Subcutaneous abdominal adipose tissue (tissue), 5 donors: ENCODE data around the gene DEFB128.
"Not testable (repeated sequence)": the region's sequence is repeated elsewhere in the genome, so short reads cannot be mapped to it uniquely, and the experiment has no call there.

Experiments
- H3K27ac ChIP-seq: one replicate; pipeline ENCODE4 v1.7.0; 2013; ENCODE audit warnings: low read depth, mild to moderate bottlenecking, inconsistent platforms, low read length, moderate library complexity
- H3K27me3 ChIP-seq, 5 donors: one replicate each; pipeline ENCODE4 v1.7.0; 2013; ENCODE audit warnings: low read length in 5 of 5, inconsistent platforms in 1 of 5; ENCODE audit not compliant: control insufficient read depth in 5 of 5, insufficient read depth in 4 of 5
- H3K36me3 ChIP-seq, 5 donors: one replicate each; pipeline ENCODE4 v1.7.0; 2013; ENCODE audit warnings: low read length in 5 of 5; ENCODE audit not compliant: control insufficient read depth in 5 of 5, insufficient read depth in 5 of 5
- H3K4me1 ChIP-seq, 5 donors: one replicate each; pipeline ENCODE4 v1.7.0; 2013; ENCODE audit warnings: low read length in 5 of 5, mild to moderate bottlenecking in 3 of 5, moderate library complexity in 1 of 5; ENCODE audit not compliant: control insufficient read depth in 5 of 5, insufficient read depth in 5 of 5
- H3K4me3 ChIP-seq, 5 donors: one replicate each; pipeline ENCODE4 v1.7.0; 2013; ENCODE audit warnings: low read length in 5 of 5, low read depth in 1 of 5
- H3K9ac ChIP-seq, 5 donors: one replicate each; pipeline ENCODE4 v1.7.0; 2013; ENCODE audit warnings: low read length in 5 of 5, mild to moderate bottlenecking in 4 of 5, moderate library complexity in 3 of 5
- H3K9me3 ChIP-seq, 5 donors: one replicate each; pipeline ENCODE4 v1.7.0; 2013; ENCODE audit warnings: low read length in 5 of 5; ENCODE audit not compliant: control insufficient read depth in 5 of 5
- donor health status: healthy.
- donor health status: healthy.
- donor health status: healthy.
- donor health status: healthy.
- donor health status: healthy.

DEFB128 gene

GRCh38 chr20:215796-216195 lies 26.3 kb upstream of the DEFB128 start:
- H3K4me1 ChIP-seq = no peaks in the 10 kb centered on the region
- H3K9ac ChIP-seq = no peak overlapping the region
- H3K36me3 ChIP-seq = no peaks in the 10 kb centered on the region
- H3K27ac ChIP-seq = no peak overlapping the region
- no peaks in the 10 kb centered on the region for H3K9me3 ChIP-seq
- peaks cover 0 to 9% (median 2%) of the 10 kb centered on the region in 5 donors for H3K27me3 ChIP-seq
- no peak overlapping the region for H3K4me3 ChIP-seq

- Histone ChIP-seq H3K4me1 (no peaks in the 10 kb centered on the region), H3K27me3 (peaks cover 0 to 6% (median 2%) of the 10 kb centered on the region in 5 donors), H3K4me3 (no peak overlapping the region), H3K27ac (no peak overlapping the region), H3K9ac (no peak overlapping the region), H3K36me3 (no peaks in the 10 kb centered on the region), H3K9me3 (no peaks in the 10 kb centered on the region)
Observed at GRCh38 chr20:214383-214782, 24.9 kb upstream of the DEFB128 start.

- no peaks in the 10 kb centered on the region for H3K4me1 ChIP-seq
- no peak overlapping the region for H3K27ac ChIP-seq
- no peaks in the 10 kb centered on the region for H3K9me3 ChIP-seq
- H3K36me3 ChIP-seq = no peaks in the 10 kb centered on the region
- no peak overlapping the region for H3K9ac ChIP-seq
- no peak overlapping the region for H3K4me3 ChIP-seq
- no peaks in the 10 kb centered on the region for H3K27me3 ChIP-seq
Observed at GRCh38 chr20:210809-211502, 21.4 kb upstream of the DEFB128 start.

- no peak overlapping the region for H3K27ac ChIP-seq
- peaks cover 0 to 3% (median 0%) of the 10 kb centered on the region in 5 donors for H3K27me3 ChIP-seq
- no peaks in the 10 kb centered on the region for H3K4me1 ChIP-seq
- no peaks in the 10 kb centered on the region for H3K36me3 ChIP-seq
- no peaks in the 10 kb centered on the region for H3K9me3 ChIP-seq
- no peak overlapping the region for H3K4me3 ChIP-seq
- H3K9ac ChIP-seq = no peak overlapping the region
Observed at GRCh38 chr20:208942-209566, 19.5 kb upstream of the DEFB128 start.

DNA sequence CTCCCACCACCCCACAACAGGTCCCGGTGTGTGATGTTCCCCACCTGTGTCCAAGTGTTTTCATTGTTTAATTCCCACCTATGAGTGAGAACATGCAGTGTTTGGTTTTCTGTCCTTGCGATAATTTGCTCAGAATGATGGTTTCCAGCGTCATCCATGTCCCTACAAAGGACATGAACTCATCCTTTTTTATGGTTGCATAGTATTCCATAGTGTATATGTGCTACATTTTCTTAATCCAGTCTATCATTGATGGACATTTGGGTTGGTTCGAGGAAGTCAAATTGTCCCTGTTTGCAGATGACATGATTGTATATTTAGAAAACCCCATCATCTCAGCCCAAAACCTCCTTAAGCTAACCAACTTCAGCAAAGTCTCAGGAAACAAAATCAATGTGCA lies 14.1 kb upstream of the DEFB128 start:
- H3K9ac ChIP-seq, H3K27ac ChIP-seq, H3K36me3 ChIP-seq, H3K27me3 ChIP-seq, H3K4me1 ChIP-seq, H3K9me3 ChIP-seq, H3K4me3 ChIP-seq: not testable (repeated sequence)

GRCh38 chr20:199996-200395 lies 10.5 kb upstream of the DEFB128 start:
- Histone ChIP-seq H3K4me1 (no peaks in the 10 kb centered on the region), H3K9ac (no peak overlapping the region), H3K9me3 (peaks cover 0 to 5% (median 0%) of the 10 kb centered on the region in 5 donors), H3K4me3 (no peak overlapping the region), H3K36me3 (no peaks in the 10 kb centered on the region), H3K27ac (no peak overlapping the region), H3K27me3 (peaks cover 0 to 7% (median 0%) of the 10 kb centered on the region in 5 donors)

GRCh38 chr20:198225-198624 lies 8.7 kb upstream of the DEFB128 start:
- peaks cover 0 to 5% (median 0%) of the 10 kb centered on the region in 5 donors for H3K27me3 ChIP-seq
- H3K36me3 ChIP-seq = no peaks in the 10 kb centered on the region
- H3K4me3 ChIP-seq = no peak overlapping the region
- no peak overlapping the region for H3K27ac ChIP-seq
- no peaks in the 10 kb centered on the region for H3K4me1 ChIP-seq
- H3K9me3 ChIP-seq = peaks cover 0 to 5% (median 0%) of the 10 kb centered on the region in 5 donors
- H3K9ac ChIP-seq = no peak overlapping the region

- Histone ChIP-seq H3K27ac (no peak overlapping the region), H3K27me3 (peaks cover 0 to 7% (median 0%) of the 10 kb centered on the region in 5 donors), H3K36me3 (no peaks in the 10 kb centered on the region), H3K4me3 (no peak overlapping the region), H3K9ac (no peak overlapping the region), H3K4me1 (no peaks in the 10 kb centered on the region), H3K9me3 (peaks cover 0 to 5% (median 0%) of the 10 kb centered on the region in 5 donors)
Observed at GRCh38 chr20:187733-188132, 1.8 kb downstream of the DEFB128 start.

DNA sequence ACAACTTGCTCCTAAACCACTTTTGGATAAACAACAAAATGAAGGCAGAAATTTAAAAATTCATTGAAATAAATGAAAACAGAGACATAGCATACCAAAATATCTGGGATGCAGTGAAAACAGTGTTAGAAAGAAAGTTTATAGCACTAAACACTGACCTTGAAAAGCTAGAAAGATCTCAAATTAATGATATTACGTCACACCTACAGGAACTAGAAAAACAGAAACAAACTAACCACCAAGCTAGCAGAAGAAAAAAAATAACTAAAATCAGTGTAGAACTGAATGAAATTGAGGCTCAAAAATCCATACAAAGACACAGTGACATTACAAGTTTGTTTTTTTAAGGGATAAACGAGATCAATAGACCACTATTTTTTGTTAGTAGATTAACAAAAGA lies 5.2 kb downstream of the DEFB128 start:
- Histone ChIP-seq H3K4me3 (no peak overlapping the region), H3K27me3 (peaks cover 0 to 13% (median 0%) of the 10 kb centered on the region in 5 donors), H3K4me1 (no peaks in the 10 kb centered on the region), H3K9ac (no peak overlapping the region), H3K27ac (no peak overlapping the region), H3K36me3 (no peaks in the 10 kb centered on the region), H3K9me3 (peaks cover 0 to 5% (median 0%) of the 10 kb centered on the region in 5 donors)

GRCh38 chr20:168876-169275 lies 20.6 kb downstream of the DEFB128 start:
- H3K4me3 ChIP-seq = no peak overlapping the region
- no peaks in the 10 kb centered on the region for H3K4me1 ChIP-seq
- H3K27ac ChIP-seq = no peak overlapping the region
- no peaks in the 10 kb centered on the region for H3K36me3 ChIP-seq
- H3K9ac ChIP-seq = no peak overlapping the region
- peaks cover 0 to 2% (median 0%) of the 10 kb centered on the region in 5 donors for H3K27me3 ChIP-seq
- no peaks in the 10 kb centered on the region for H3K9me3 ChIP-seq
